HUES64 (cell line): ENCODE results near the gene FYN.

Source experiments
- H3K27ac ChIP-seq: 2 replicates; pipeline ENCODE4 v1.7.0; 2013; ENCODE audit warnings: low read depth, low read length, inconsistent platforms
- H3K27me3 ChIP-seq: 2 replicates; pipeline ENCODE4 v1.6.1; 2013; ENCODE audit warnings: mild to moderate bottlenecking, low read length; ENCODE audit not compliant: insufficient read depth
- H3K36me3 ChIP-seq: 2 replicates; pipeline ENCODE4 v1.6.1; 2013; ENCODE audit warnings: mild to moderate bottlenecking, low read length; ENCODE audit not compliant: insufficient read depth
- H3K4me1 ChIP-seq: 2 replicates; pipeline ENCODE4 v1.6.1; 2013; ENCODE audit warnings: mild to moderate bottlenecking, low read length, moderate library complexity; ENCODE audit not compliant: insufficient read depth
- H3K4me3 ChIP-seq: 2 replicates; pipeline ENCODE4 v1.5.1; 2013; ENCODE audit warnings: mild to moderate bottlenecking, low read length, moderate library complexity
- H3K9ac ChIP-seq: 2 replicates; pipeline ENCODE4 v1.6.1; 2013; ENCODE audit warnings: mild to moderate bottlenecking, low read depth, low read length
- H3K9me3 ChIP-seq: 2 replicates; pipeline ENCODE4 v1.6.1; 2013; ENCODE audit warnings: low read depth, low read length; ENCODE audit not compliant: insufficient read depth
- WGBS: fragments of 150-250, 120-280 bp; methylation state at CpG from one replicate; pipeline ENCODE4 v1.1.7; 2013; ENCODE audit warnings: missing lambda C conversion rate; 5-methylcytosine and 5-hydroxymethylcytosine counted together

The FYN gene

GRCh38 chr6:111880181-111880888 is 7.1 kb upstream of the FYN start:
- Histone ChIP-seq H3K4me1 (peaks cover 10% of the 10 kb centered on the region), H3K9me3 (no peaks in the 10 kb centered on the region), H3K36me3 (no peaks in the 10 kb centered on the region), H3K4me3 (no peak overlapping the region), H3K27ac (no peak overlapping the region), H3K9ac (no peak overlapping the region), H3K27me3 (no peaks in the 10 kb centered on the region)
- 92% methylated on average over 2 of the region's 2 CpGs for WGBS

DNA sequence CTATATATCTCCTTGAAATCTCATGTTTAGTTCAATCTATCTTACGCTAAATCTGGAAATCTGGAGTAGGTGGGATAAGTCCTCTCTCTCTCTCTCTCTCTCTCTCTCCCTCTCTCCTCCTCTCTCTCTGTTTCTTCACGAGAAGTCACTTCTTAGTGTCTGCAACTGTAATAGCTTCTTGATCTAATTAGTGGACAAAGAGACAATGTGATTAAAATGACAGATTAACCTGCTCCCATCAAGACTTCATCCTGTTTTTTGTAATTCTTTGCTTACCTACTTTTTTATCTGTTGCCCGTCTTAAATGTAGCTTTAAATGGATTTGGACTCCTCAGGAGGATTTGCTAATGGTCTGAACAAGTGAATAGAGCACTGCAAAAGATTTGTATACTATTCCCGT is 2.5 kb upstream of the FYN start:
- H3K4me3 ChIP-seq: no peak overlapping the region
- H3K27me3 ChIP-seq: peaks cover 5% of the 10 kb centered on the region; the same call in 1 of the 2 replicates
- H3K9ac ChIP-seq: no peak overlapping the region
- H3K27ac ChIP-seq: no peak overlapping the region
- no peaks in the 10 kb centered on the region for H3K36me3 ChIP-seq
- peaks cover 9% of the 10 kb centered on the region for H3K4me1 ChIP-seq
- H3K9me3 ChIP-seq: no peaks in the 10 kb centered on the region
- 78% methylated on average over 3 of the region's 4 CpGs for WGBS

- Histone ChIP-seq H3K4me3 (peak overlapping the region; percentile 63), H3K27ac (no peak overlapping the region), H3K27me3 (peaks cover 5% of the 10 kb centered on the region; the same call in 1 of the 2 replicates), H3K4me1 (peaks cover 26% of the 10 kb centered on the region), H3K36me3 (no peaks in the 10 kb centered on the region), H3K9ac (peak overlapping the region; percentile 5; the same call in 1 of the 2 replicates), H3K9me3 (no peaks in the 10 kb centered on the region)
- WGBS: 79% methylated on average over 2 of the region's 8 CpGs
These were observed 768 bp upstream of the FYN start for GRCh38 chr6:111874025-111874415.

DNA sequence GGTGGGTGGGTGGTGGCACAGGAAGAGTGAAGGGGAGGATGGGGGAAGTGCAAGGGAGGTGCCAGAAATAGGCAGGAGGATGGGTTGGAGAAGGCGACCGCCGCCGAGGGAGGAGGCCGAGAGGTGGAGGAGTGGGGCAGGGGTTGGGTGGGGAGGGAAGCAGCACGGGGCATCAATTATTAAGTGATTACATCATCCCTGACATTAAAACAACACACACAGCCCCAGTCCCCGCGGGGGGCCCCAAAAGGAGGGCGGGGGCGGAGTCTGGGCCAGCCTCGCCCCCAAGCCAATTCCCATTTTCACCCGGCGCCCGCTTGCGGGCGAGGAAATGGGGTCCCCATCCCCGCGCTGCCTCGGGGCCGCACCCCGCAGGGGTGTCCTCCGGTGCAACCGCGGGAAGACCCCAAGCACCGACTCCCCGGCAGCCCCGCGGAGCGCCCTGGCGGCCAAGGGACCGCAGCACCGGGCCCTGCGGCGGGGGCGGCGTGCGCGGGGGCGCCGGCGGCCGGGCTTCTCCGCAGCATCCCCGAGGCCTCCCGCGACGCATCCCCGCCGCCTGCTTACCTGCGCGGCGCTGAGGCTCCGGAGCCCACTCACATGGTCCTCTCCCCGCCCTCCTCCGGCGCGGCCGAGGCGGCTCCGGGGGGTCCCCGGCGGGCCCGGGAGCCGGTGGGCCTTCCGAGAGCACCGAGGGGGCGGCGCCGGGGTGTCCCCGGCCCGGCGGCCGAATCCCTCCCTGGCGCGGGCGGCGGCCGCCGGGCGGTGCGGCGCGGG is 663 bp downstream of the FYN start:
- no peaks in the 10 kb centered on the region for H3K9me3 ChIP-seq
- under 1% methylated on average over 82 of the region's 83 CpGs for WGBS
- H3K9ac ChIP-seq: peak overlapping the region; percentile 63
- H3K4me3 ChIP-seq: peak overlapping the region; percentile 63
- H3K27me3 ChIP-seq: peaks cover 5% of the 10 kb centered on the region; the same call in 1 of the 2 replicates
- H3K4me1 ChIP-seq: peaks cover 34% of the 10 kb centered on the region
- no peaks in the 10 kb centered on the region for H3K36me3 ChIP-seq
- H3K27ac ChIP-seq: peak overlapping the region; percentile 33; the same call in 1 of the 2 replicates

DNA sequence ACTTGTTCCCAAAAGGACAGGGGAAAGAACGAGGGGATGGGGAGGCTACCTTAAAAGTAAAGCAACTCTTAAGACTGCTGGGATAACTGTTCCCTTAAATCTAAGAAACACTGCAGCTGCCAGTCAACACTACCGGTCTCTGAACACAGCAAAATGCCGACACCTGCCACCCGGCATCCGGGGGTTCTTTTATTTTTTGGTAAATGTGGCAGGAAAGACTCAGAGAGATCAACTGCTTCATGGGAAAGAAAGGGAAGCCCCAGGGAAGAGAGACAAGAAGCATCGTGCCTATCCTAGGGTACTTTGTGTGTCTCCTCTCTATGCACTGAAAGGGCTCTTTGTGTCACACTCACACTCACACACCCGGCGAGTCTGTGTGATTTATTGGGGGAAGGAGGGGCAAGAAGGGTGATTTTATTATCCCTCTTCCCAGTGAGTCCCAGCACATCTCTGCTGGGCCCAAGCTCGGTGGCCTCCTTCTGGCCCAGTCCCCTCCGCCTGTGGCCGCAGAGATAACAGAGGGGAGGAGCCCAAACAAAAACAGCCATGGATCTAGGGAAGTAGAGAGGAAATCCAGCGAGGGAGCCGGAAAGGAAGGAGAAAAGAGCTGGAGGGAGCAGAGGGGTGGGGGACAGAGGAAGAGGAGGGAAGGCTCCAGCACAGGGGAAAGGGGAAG is 1.4 kb downstream of the FYN start:
- Histone ChIP-seq H3K27me3 (peaks cover 5% of the 10 kb centered on the region; the same call in 1 of the 2 replicates), H3K9me3 (no peaks in the 10 kb centered on the region), H3K4me3 (peak overlapping the region; percentile 63), H3K9ac (peak overlapping the region; percentile 41), H3K4me1 (peaks cover 39% of the 10 kb centered on the region), H3K27ac (peak overlapping the region; percentile 22; the same call in 1 of the 2 replicates), H3K36me3 (no peaks in the 10 kb centered on the region)
- WGBS: 2% methylated on average over 11 of the region's 13 CpGs

DNA sequence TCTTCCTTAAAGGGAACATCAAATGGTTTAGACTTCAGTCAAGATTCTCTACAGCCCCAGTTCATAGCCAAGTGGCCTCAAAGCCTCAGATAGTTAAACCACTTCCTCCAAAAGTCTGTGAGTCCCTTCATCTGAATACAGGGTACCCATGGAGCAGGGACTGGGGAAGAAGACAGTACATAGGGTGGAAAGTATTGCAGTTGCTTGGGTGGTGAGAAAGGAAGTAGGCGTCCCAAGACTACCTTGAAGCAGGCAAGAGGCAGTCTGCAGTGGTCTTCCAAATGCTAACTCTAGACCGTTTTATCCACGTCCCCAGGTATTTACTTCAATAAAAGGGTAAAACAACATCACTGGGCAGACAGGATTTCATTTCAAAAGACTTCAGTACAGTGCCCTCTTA is 2.0 kb downstream of the FYN start:
- no peaks in the 10 kb centered on the region for H3K36me3 ChIP-seq
- 47% methylated on average over 3 of the region's 3 CpGs for WGBS
- H3K4me3 ChIP-seq: peak overlapping the region; percentile 63
- no peaks in the 10 kb centered on the region for H3K9me3 ChIP-seq
- H3K9ac ChIP-seq: no peak overlapping the region; the same call in 1 of the 2 replicates
- peaks cover 5% of the 10 kb centered on the region; the same call in 1 of the 2 replicates for H3K27me3 ChIP-seq
- peaks cover 45% of the 10 kb centered on the region for H3K4me1 ChIP-seq
- no peak overlapping the region for H3K27ac ChIP-seq

- H3K36me3 ChIP-seq: no peaks in the 10 kb centered on the region
- 85% methylated on average over 2 of the region's 4 CpGs for WGBS
- H3K4me1 ChIP-seq: peaks cover 49% of the 10 kb centered on the region
- H3K9me3 ChIP-seq: no peaks in the 10 kb centered on the region
- no peak overlapping the region for H3K27ac ChIP-seq
- peaks cover 5% of the 10 kb centered on the region; the same call in 1 of the 2 replicates for H3K27me3 ChIP-seq
- peak overlapping the region; percentile 63; the same call in 1 of the 2 replicates for H3K4me3 ChIP-seq
- H3K9ac ChIP-seq: no peak overlapping the region
These were observed 2.5 kb downstream of the FYN start for GRCh38 chr6:111870742-111871064.

GRCh38 chr6:111870051-111870741 is 3.1 kb downstream of the FYN start:
- peak overlapping the region; percentile 63; the same call in 1 of the 2 replicates for H3K4me3 ChIP-seq
- H3K27me3 ChIP-seq: peaks cover 5% of the 10 kb centered on the region; the same call in 1 of the 2 replicates
- no peaks in the 10 kb centered on the region for H3K9me3 ChIP-seq
- 88% methylated on average over 7 of the region's 7 CpGs for WGBS
- H3K9ac ChIP-seq: no peak overlapping the region
- H3K36me3 ChIP-seq: no peaks in the 10 kb centered on the region
- peaks cover 51% of the 10 kb centered on the region for H3K4me1 ChIP-seq
- no peak overlapping the region for H3K27ac ChIP-seq

- H3K27me3 ChIP-seq: no peaks in the 10 kb centered on the region
- WGBS: 93% methylated on average over 2 of the region's 2 CpGs
- no peaks in the 10 kb centered on the region for H3K9me3 ChIP-seq
- no peak overlapping the region for H3K27ac ChIP-seq
- H3K4me1 ChIP-seq: peaks cover 72% of the 10 kb centered on the region
- no peak overlapping the region for H3K4me3 ChIP-seq
- no peak overlapping the region for H3K9ac ChIP-seq
- no peaks in the 10 kb centered on the region for H3K36me3 ChIP-seq
These were observed 6.4 kb downstream of the FYN start for GRCh38 chr6:111866857-111867256.

- WGBS: 67% methylated on average over 8 of the region's 8 CpGs
- H3K4me3 ChIP-seq: no peak overlapping the region
- no peaks in the 10 kb centered on the region for H3K36me3 ChIP-seq
- H3K9me3 ChIP-seq: no peaks in the 10 kb centered on the region
- peaks cover 75% of the 10 kb centered on the region for H3K4me1 ChIP-seq
- no peak overlapping the region for H3K27ac ChIP-seq
- H3K9ac ChIP-seq: no peak overlapping the region
- H3K27me3 ChIP-seq: no peaks in the 10 kb centered on the region
These were observed 7.2 kb downstream of the FYN start for GRCh38 chr6:111865909-111866546.
